HepG2 (cell line): ENCODE results near the gene GNG7. TPM values are rescaled to one million over a fixed set of nuclear protein-coding genes. Genes with fewer than 3 reads are reported as not detected.

Source experiments
- ATAC-seq: fragments of 200-7000 bp; cut with Tn5 transposase; 3 replicates; pipeline ENCODE4 v1.9.1; 2020; ENCODE audit warnings: mild to moderate bottlenecking, moderate library complexity
- BruUV-seq: library from RNA; stranded (reverse); fragments of 400-500 nt; replicated peaks from 2 replicates; lab custom pipeline; 2021; lab: Mats Ljungman, UMichigan
- CTCF ChIA-PET: fragments of 300-600 bp; formaldehyde crosslinking; extraction: SDS; loops from one replicate; lab custom pipeline; 2021; ENCODE audit warnings: low total read pairs, inconsistent platforms, low intra/inter-chr PET ratio; lab: Yijun Ruan, JAX
- POLR2A ChIA-PET: fragments of 350-600 bp; sonication (Branson Sonifier 250); formaldehyde crosslinking; loops from one replicate; lab custom pipeline; 2020; ENCODE audit warnings: antibody characterized with exemption, inconsistent platforms; lab: Yijun Ruan, JAX
- DNase-seq: peaks from one replicate; pipeline ENCODE4 v3.0.0-alpha.2; 2015; ENCODE audit warnings: low spot score
- FAIRE-seq: peaks from 3 replicates; lab custom pipeline; 2011; peaks lifted over from hg19 to GRCh38; lab: Jason Lieb, UNC
- H2AFZ ChIP-seq: one replicate; pipeline ENCODE4 v1.6.1; 2011; ENCODE audit warnings: low read length, inconsistent platforms
- H3K27ac ChIP-seq: fragments of 300-600 bp; 3 replicates; pipeline ENCODE4 v1.8.0; 2011; ENCODE audit warnings: mixed run types, mild to moderate bottlenecking, mixed read lengths, low read length, inconsistent platforms; ENCODE audit not compliant: insufficient read depth; ENCODE audit errors: extremely low read length
- H3K27me3 ChIP-seq, 2 experiments: fragments of 200-600 bp in 1 of 2; 2 replicates in 1 of 2; 3 replicates in 1 of 2; pipeline versions ENCODE4 v1.6.0 to v1.8.0; 2011; ENCODE audit warnings: low read length in 2 of 2, mild to moderate bottlenecking in 2 of 2, moderate library complexity in 2 of 2, inconsistent platforms in 1 of 2; ENCODE audit not compliant: insufficient read depth in 2 of 2, control insufficient read depth in 1 of 2
- H3K36me3 ChIP-seq, 2 experiments: fragments of 200-600 bp in 1 of 2; replicated peaks in 1 of 2; 2 replicates in 1 of 2; 3 replicates in 1 of 2; pipeline versions ENCODE4 v1.5.1 to v1.8.0; 2011; ENCODE audit warnings: low read length in 2 of 2, inconsistent platforms in 1 of 2; ENCODE audit not compliant: insufficient read depth in 2 of 2, control insufficient read depth in 1 of 2
- H3K4me1 ChIP-seq: 2 replicates; pipeline ENCODE4 v1.5.1; 2012; ENCODE audit warnings: low read length, inconsistent platforms; ENCODE audit not compliant: insufficient read depth
- H3K4me2 ChIP-seq: 2 replicates; pipeline ENCODE4 v1.6.0; 2011; ENCODE audit warnings: low read depth, low read length, inconsistent platforms
- H3K4me3 ChIP-seq, 3 experiments: fragments of 200-600 bp in 1 of 3; sonication (generic), shearing (Covaris generic) in 1 of 3; replicated peaks in 1 of 3; 2 replicates each; pipeline ENCODE4 v1.5.1; 2011 to 2016; ENCODE audit warnings: low read length in 3 of 3, inconsistent platforms in 2 of 3, low read depth in 2 of 3, mild to moderate bottlenecking in 2 of 3, control low read depth in 1 of 3, mixed read lengths in 1 of 3; ENCODE audit not compliant: insufficient read depth in 1 of 3
- H3K79me2 ChIP-seq: one replicate; pipeline ENCODE4 v1.6.1; 2011; ENCODE audit warnings: low read length, inconsistent platforms; ENCODE audit not compliant: insufficient read depth
- H3K9ac ChIP-seq: 2 replicates; pipeline ENCODE4 v1.6.0; 2011; ENCODE audit warnings: mild to moderate bottlenecking, low read depth, low read length, inconsistent platforms; ENCODE audit not compliant: insufficient read depth
- H3K9me3 ChIP-seq: 2 replicates; pipeline ENCODE4 v1.5.1; 2012; ENCODE audit warnings: mild to moderate bottlenecking, low read length
- H4K20me1 ChIP-seq: 2 replicates; pipeline ENCODE4 v1.6.0; 2011; ENCODE audit warnings: inconsistent platforms, mild to moderate bottlenecking, low read length, moderate library complexity; ENCODE audit not compliant: insufficient read depth
- ATF7-NPFF ChIP-seq: sonication (generic); formaldehyde crosslinking; IDR thresholded peaks from 2 replicates; pipeline ENCODE4 v1.8.1; 2023; ENCODE audit warnings: mild to moderate bottlenecking, low read depth, missing genetic modification reagents, moderate library complexity
- DPF2 ChIP-seq: sonication (generic); formaldehyde crosslinking; IDR thresholded peaks from 2 replicates; pipeline ENCODE4 v1.4.0; 2020; ENCODE audit warnings: mild to moderate bottlenecking, low read depth, missing genetic modification reagents, borderline replicate concordance
- ESRRA ChIP-seq: sonication (generic); formaldehyde crosslinking; IDR thresholded peaks from 2 replicates; pipeline ENCODE4 v1.5.1; 2020; ENCODE audit warnings: mild to moderate bottlenecking, low read depth, missing genetic modification reagents
- FOXK2 ChIP-seq: fragments of 450-650 bp; IDR thresholded peaks from 2 replicates; pipeline ENCODE4 v1.6.1; 2016
- HOXA3 ChIP-seq: sonication (generic); formaldehyde crosslinking; IDR thresholded peaks from 2 replicates; pipeline ENCODE4 v1.5.0; 2020; ENCODE audit warnings: missing genetic modification reagents
- NCOA1 ChIP-seq: sonication (generic); formaldehyde crosslinking; IDR thresholded peaks from 2 replicates; pipeline ENCODE4 v1.9.0; 2021; ENCODE audit warnings: missing genetic modification reagents
- NFIC ChIP-seq: IDR thresholded peaks from 2 replicates; pipeline ENCODE4 v1.6.1; 2012; ENCODE audit warnings: mild to moderate bottlenecking, low read length, inconsistent platforms
- RBM22 ChIP-seq: fragments of 200-400 bp; formaldehyde crosslinking; optimal IDR thresholded peaks from 2 replicates; pipeline ENCODE3; 2017; ENCODE audit warnings: mild to moderate bottlenecking, low read length, moderate library complexity
- THAP11 ChIP-seq: IDR thresholded peaks from 2 replicates; pipeline ENCODE4 v1.6.1; 2016; ENCODE audit warnings: missing biosample characterization, missing genetic modification reagents
- ZBTB37 ChIP-seq: sonication (generic); formaldehyde crosslinking; IDR thresholded peaks from 2 replicates; pipeline ENCODE4 v1.4.0; 2020; ENCODE audit warnings: mild to moderate bottlenecking, missing genetic modification reagents
- ZFP1 ChIP-seq: IDR thresholded peaks from 2 replicates; pipeline ENCODE4 v1.6.1; 2016
- ZFX ChIP-seq: sonication (generic); formaldehyde crosslinking; IDR thresholded peaks from 2 replicates; pipeline ENCODE4 v1.4.0; 2020; ENCODE audit warnings: mild to moderate bottlenecking, low read depth, missing genetic modification reagents, moderate library complexity
- ZNF335 ChIP-seq: sonication (generic); formaldehyde crosslinking; IDR thresholded peaks from 2 replicates; pipeline ENCODE4 v1.4.0; 2020; ENCODE audit warnings: missing genetic modification reagents
- ZNF691 ChIP-seq: sonication (generic); formaldehyde crosslinking; IDR thresholded peaks from 2 replicates; pipeline ENCODE4 v1.4.0; 2020; ENCODE audit warnings: missing genetic modification reagents, low read depth, mild to moderate bottlenecking, borderline replicate concordance
- WGBS: methylation state at CpG from one replicate; pipeline ENCODE4 v1.1.6; 2017; ENCODE audit warnings: low lambda C conversion rate; 5-methylcytosine and 5-hydroxymethylcytosine counted together
- in situ Hi-C: cut with HindIII; loops from 2 replicates; pipeline ENCODE4 v1.10.0; 2017; ENCODE audit warnings: low pct_unique_long_range_greater_than_20kb; ENCODE audit not compliant: extremely low pct_ligation_motif_present
- intact Hi-C: fragments of 100-400 bp; cut with micrococcal nuclease; formaldehyde crosslinking; loops from one replicate; pipeline ENCODE4 v1.10.0; 2022; ENCODE audit not compliant: unreplicated experiment
- polyA plus RNA-seq, 8 experiments: library from polyadenylated mRNA; depleted of rRNA in 3 of 8; stranded (reverse) in 7 of 8; unstranded in 1 of 8; fragments of >200 nt; fragmentation: Illumina TruSeq in 4 of 8; extraction: Trizol in 4 of 8; gene quantifications; 2 replicates each; pipeline versions ENCODE4 v1.2.1 to v1.2.3, GENCODE V29; 2011 to 2016; ENCODE audit warnings: low read depth in 4 of 8, missing spikeins in 1 of 8, mixed read lengths in 1 of 8; ENCODE audit not compliant: insufficient read depth in 1 of 8
- total RNA-seq, 5 experiments: library from RNA; depleted of rRNA; stranded (reverse); fragments of >200 nt; fragmentation: Illumina TruSeq; extraction: Trizol; gene quantifications; 2 replicates each; pipeline ENCODE4 v1.2.3, GENCODE V29; 2016; ENCODE audit warnings: low read depth in 1 of 5
- TF ChIP-seq, protein P1 (sequence below): sonication (generic); formaldehyde crosslinking; IDR thresholded peaks from 2 replicates; pipeline ENCODE4 v1.4.0; 2020; ENCODE audit warnings: missing genetic modification reagents
- TF ChIP-seq, protein P2 (sequence below): sonication (generic); formaldehyde crosslinking; IDR thresholded peaks from 2 replicates; pipeline ENCODE4 v1.4.0; 2020; ENCODE audit warnings: missing genetic modification reagents, borderline replicate concordance
- TF ChIP-seq, protein P3 (sequence below): sonication (generic); formaldehyde crosslinking; IDR thresholded peaks from 2 replicates; pipeline ENCODE4 v1.8.1; 2023; ENCODE audit warnings: mild to moderate bottlenecking, moderate library complexity, missing genetic modification reagents
- TF ChIP-seq, protein P4 (sequence below): sonication (generic); formaldehyde crosslinking; IDR thresholded peaks from 2 replicates; pipeline ENCODE4 v1.4.0; 2020; ENCODE audit warnings: mild to moderate bottlenecking, missing genetic modification reagents

GNG7 gene
- total and polyA plus RNA-seq, 2 of the 13 experiments (the other 11 are each of a cell fraction or from before 2014, with no cell fraction given) = 1.4 to 3.3 TPM

DNA sequence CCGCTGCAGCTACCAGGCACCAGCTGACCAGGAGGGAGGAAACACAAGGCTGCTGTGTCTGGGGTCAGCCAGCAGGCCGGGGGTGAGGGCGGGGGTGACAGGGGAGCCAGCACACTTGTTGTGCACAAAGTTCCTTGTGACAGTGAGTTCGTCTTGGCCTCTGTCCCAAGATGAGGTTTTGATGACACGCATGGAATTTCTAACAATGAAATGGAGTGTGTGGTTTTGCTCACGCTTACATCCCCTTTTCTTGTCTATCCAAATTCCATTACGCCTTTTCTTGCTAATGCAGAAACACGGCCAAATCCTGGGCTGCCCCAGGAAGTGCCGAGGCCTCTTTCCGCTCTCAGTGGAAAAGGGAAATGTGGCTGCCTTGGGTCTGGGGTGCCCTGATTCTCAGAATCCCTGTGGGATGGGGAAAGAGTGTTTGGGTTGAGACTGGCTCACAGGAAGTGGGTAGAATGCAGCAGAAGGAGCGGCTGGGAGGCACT is 152.7 kb downstream of the GNG7 start:
- H3K27ac ChIP-seq = no peak overlapping the region
- no TSS peak for BruUV-seq
- in situ Hi-C loops = no loop called here
- H3K9ac ChIP-seq = no peak overlapping the region
- no peaks in the 10 kb centered on the region for H3K27me3 ChIP-seq
- FAIRE-seq = no peak
- H3K9me3 ChIP-seq = no peaks in the 10 kb centered on the region
- TF ChIP-seq ZNF691 (CRISPR knock-in tag) (no peak), ZFX (CRISPR knock-in tag) (no peak), HOXA3 (CRISPR knock-in tag) (no peak), RBM22 (no peak), ATF7-NPFF (CRISPR knock-in tag) (no peak), ZBTB37 (CRISPR knock-in tag) (no peak), NFIC (no peak), NCOA1 (no peak), ZNF335 (CRISPR knock-in tag) (no peak), FOXK2 (no peak), ZFP1 (CRISPR knock-in tag) (no peak), ESRRA (CRISPR knock-in tag) (no peak), THAP11 (CRISPR knock-in tag) (no peak), DPF2 (CRISPR knock-in tag) (no peak)
- TF ChIP-seq, protein P1, sequence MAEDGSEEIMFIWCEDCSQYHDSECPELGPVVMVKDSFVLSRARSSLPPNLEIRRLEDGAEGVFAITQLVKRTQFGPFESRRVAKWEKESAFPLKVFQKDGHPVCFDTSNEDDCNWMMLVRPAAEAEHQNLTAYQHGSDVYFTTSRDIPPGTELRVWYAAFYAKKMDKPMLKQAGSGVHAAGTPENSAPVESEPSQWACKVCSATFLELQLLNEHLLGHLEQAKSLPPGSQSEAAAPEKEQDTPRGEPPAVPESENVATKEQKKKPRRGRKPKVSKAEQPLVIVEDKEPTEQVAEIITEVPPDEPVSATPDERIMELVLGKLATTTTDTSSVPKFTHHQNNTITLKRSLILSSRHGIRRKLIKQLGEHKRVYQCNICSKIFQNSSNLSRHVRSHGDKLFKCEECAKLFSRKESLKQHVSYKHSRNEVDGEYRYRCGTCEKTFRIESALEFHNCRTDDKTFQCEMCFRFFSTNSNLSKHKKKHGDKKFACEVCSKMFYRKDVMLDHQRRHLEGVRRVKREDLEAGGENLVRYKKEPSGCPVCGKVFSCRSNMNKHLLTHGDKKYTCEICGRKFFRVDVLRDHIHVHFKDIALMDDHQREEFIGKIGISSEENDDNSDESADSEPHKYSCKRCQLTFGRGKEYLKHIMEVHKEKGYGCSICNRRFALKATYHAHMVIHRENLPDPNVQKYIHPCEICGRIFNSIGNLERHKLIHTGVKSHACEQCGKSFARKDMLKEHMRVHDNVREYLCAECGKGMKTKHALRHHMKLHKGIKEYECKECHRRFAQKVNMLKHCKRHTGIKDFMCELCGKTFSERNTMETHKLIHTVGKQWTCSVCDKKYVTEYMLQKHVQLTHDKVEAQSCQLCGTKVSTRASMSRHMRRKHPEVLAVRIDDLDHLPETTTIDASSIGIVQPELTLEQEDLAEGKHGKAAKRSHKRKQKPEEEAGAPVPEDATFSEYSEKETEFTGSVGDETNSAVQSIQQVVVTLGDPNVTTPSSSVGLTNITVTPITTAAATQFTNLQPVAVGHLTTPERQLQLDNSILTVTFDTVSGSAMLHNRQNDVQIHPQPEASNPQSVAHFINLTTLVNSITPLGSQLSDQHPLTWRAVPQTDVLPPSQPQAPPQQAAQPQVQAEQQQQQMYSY (CRISPR knock-in tag) = no peak
- TF ChIP-seq, protein P2, sequence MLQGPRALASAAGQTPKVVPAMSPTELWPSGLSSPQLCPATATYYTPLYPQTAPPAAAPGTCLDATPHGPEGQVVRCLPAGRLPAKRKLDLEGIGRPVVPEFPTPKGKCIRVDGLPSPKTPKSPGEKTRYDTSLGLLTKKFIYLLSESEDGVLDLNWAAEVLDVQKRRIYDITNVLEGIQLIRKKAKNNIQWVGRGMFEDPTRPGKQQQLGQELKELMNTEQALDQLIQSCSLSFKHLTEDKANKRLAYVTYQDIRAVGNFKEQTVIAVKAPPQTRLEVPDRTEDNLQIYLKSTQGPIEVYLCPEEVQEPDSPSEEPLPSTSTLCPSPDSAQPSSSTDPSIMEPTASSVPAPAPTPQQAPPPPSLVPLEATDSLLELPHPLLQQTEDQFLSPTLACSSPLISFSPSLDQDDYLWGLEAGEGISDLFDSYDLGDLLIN (CRISPR knock-in tag) = no peak
- TF ChIP-seq, protein P3, sequence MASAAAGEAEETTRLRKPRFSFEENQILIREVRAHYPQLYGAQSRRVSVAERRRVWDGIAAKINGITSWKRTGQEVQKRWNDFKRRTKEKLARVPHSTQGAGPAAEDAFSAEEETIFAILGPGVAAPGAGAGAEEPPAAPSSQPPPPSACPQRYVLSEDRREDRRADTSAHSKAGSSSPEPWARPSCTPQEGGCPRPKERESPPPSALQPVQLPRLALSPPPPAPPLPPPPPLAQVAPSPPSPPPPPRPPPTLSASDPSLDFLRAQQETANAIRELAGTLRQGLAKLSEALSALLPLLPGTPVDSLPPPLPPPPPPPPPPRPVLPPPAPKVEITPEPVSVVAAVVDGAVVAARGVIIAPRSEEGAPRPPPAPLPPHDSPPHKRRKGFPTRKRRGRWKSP = no peak
- TF ChIP-seq, protein P4, sequence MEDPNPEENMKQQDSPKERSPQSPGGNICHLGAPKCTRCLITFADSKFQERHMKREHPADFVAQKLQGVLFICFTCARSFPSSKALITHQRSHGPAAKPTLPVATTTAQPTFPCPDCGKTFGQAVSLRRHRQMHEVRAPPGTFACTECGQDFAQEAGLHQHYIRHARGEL (CRISPR knock-in tag) = no peak
- TF ChIP-seq, all 625 proteins: peak for 0
- no peak overlapping the region for H3K4me2 ChIP-seq
- 96% methylated on average over 11 of the region's 11 CpGs for WGBS
- CTCF ChIA-PET = no interaction called here
- no peaks in the 10 kb centered on the region for H4K20me1 ChIP-seq
- intact Hi-C loops = no loop called here
- no peaks in the 10 kb centered on the region for H3K36me3 ChIP-seq
- ATAC-seq (no peak), DNase-seq (no peak)
- POLR2A ChIA-PET = interaction anchor here (4.5 kb wide), 1 partner anchor 28 kb away, joined by 63 read pairs; no protein-coding TSS in a partner anchor
- H3K79me2 ChIP-seq = no peaks in the 10 kb centered on the region
- H2AFZ ChIP-seq = no peak overlapping the region
- no peak overlapping the region for H3K4me3 ChIP-seq
- H3K4me1 ChIP-seq = peaks cover 57% of the 10 kb centered on the region
